BLaER1 (cell line): Measurements from ENCODE around the gene CASP8.

ENCODE experiments used
- H3K27ac ChIP-seq: shearing (Covaris generic); formaldehyde crosslinking; 2 replicates; pipeline ENCODE4 v1.8.1; 2022
- H3K27me3 ChIP-seq: shearing (Covaris generic); formaldehyde crosslinking; 2 replicates; pipeline ENCODE4 v1.8.1; 2022
- H3K36me3 ChIP-seq: shearing (Covaris generic); formaldehyde crosslinking; 2 replicates; pipeline ENCODE4 v1.8.1; 2022
- H3K4me1 ChIP-seq: shearing (Covaris generic); formaldehyde crosslinking; 2 replicates; pipeline ENCODE4 v1.8.1; 2022
- H3K4me2 ChIP-seq: shearing (Covaris generic); formaldehyde crosslinking; 2 replicates; pipeline ENCODE4 v1.8.1; 2022
- H3K4me3 ChIP-seq: shearing (Covaris generic); formaldehyde crosslinking; 2 replicates; pipeline ENCODE4 v1.8.1; 2022
- H3K9ac ChIP-seq: shearing (Covaris generic); formaldehyde crosslinking; 2 replicates; pipeline ENCODE4 v1.8.1; 2022
- H3K9me3 ChIP-seq: shearing (Covaris generic); formaldehyde crosslinking; 2 replicates; pipeline ENCODE4 v1.8.1; 2022
- H4K20me1 ChIP-seq: shearing (Covaris generic); formaldehyde crosslinking; 2 replicates; pipeline ENCODE4 v1.8.1; 2022
- Cebpa-rat ChIP-seq: shearing (Covaris generic); IDR thresholded peaks from 2 replicates; pipeline ENCODE4 v1.8.1; 2022

CASP8 gene

DNA sequence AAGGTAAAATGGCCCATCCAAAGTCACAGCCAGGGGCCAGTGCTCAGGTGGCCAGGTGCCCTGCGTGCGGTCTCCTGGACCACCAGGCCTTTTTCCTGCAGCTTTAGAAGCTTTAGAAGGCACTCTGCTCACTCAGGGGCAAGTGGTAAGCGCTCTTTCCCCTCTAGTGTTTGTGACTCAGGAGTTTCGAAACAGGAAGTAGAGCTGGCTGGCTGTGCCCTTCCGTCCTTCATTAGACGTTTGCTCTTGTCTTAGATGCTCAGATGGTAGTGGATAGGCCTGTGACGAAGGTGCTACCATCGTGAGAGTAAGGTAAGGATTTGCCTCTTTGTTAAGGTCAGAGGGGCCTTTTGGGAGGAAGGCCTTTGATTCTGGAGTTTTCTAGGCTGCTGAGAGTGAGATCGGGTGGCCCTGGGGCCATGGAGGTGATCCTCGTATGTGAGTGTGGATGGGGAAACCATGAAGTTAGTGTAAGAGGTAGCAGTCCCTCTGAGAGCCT, at the start of gene CASP8:
TSS of gene CASP8 (plus strand) at position 235 of the 499 bp plus-strand sequence. CDS start 5,951 bp downstream, outside the sequence.
- Histone ChIP-seq H3K4me3 (peak within 1 kb of the TSS; percentile 66), H3K9ac (peak within 1 kb of the TSS; percentile 86), H3K27ac (peak within 1 kb of the TSS; percentile 96), H3K9me3 (no peaks in the 10 kb centered on the region), H3K4me1 (peaks cover 97% of the 10 kb centered on the region), H4K20me1 (peaks cover 19% of the 10 kb centered on the region), H3K36me3 (peaks cover 5% of the 10 kb centered on the region), H3K4me2 (peak within 1 kb of the TSS; percentile 95), H3K27me3 (no peaks in the 10 kb centered on the region)
- peak; percentile 55; the same call in 1 of the 2 replicates for TF ChIP-seq Cebpa-rat

DNA sequence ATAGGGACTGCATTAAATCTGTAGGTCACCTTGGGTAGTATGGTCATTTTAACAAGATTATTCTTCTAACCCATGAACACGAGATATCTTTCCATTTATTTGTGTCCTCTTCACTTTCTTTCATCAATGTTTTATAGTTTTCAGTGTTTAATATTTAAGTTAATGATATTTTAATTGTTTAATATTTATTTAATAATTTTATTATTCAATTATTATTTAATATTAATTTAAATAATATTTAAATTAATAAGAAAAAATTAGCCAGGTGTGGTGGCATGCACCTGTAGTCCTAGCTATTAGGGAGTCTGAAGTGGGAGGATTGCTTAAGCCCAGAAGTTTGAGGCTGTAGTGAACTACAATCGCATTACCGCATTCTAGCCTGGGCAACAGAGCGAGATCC, 44.4 kb upstream of the CASP8 start:
- TF ChIP-seq Cebpa-rat = no peak
- Histone ChIP-seq H3K36me3 (peaks cover 33% of the 10 kb centered on the region), H3K9me3 (no peaks in the 10 kb centered on the region), H3K4me2 (no peak overlapping the region), H4K20me1 (no peaks in the 10 kb centered on the region), H3K27ac (no peak overlapping the region), H3K4me1 (peaks cover 19% of the 10 kb centered on the region), H3K4me3 (no peak overlapping the region), H3K9ac (no peak overlapping the region), H3K27me3 (no peaks in the 10 kb centered on the region)

DNA sequence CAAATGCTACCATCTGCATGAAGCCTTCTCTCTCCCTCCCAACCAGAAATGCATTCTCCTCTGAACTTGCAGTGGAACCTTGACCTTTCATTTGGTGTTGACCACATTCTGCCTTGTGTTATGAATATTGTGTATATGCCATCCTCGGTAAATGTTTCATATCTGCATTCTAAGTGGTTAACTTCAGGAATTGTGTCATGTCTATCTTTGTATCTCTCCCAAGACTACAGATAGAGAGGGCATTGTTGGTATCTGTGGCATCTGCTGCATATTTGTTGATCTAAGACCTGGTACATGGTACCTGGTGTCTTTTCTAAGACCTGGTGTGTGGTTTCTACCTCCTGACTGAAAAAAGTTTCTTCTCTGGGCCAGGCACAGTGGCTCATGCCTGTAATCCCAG, 43.4 kb upstream of the CASP8 start:
- no peak overlapping the region for H3K4me3 ChIP-seq
- TF ChIP-seq Cebpa-rat = no peak
- no peaks in the 10 kb centered on the region for H4K20me1 ChIP-seq
- no peak overlapping the region for H3K9ac ChIP-seq
- peaks cover 19% of the 10 kb centered on the region for H3K4me1 ChIP-seq
- H3K27me3 ChIP-seq = no peaks in the 10 kb centered on the region
- H3K36me3 ChIP-seq = peaks cover 33% of the 10 kb centered on the region
- H3K27ac ChIP-seq = no peak overlapping the region
- no peak overlapping the region for H3K4me2 ChIP-seq
- no peaks in the 10 kb centered on the region for H3K9me3 ChIP-seq

DNA sequence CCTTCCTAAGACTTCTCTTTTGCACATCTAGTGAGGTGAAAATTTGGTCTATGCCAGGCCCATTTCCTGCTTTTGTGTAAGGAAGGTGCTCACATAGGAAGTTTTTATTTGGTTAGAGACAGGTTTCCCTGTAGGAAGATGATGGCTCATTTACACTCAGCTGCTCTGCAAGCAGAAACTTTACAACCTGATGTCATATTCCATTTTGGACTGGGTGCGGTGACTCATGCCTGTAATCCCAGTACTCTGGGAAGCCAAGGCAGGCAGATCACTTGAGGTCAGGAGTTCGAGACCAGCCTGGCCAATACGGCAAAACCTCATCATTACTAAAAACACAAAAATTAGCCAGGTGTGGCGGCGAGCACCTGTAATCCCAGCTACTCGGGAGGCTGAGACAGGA, 41.6 kb upstream of the CASP8 start:
- Histone ChIP-seq H4K20me1 (no peaks in the 10 kb centered on the region), H3K9me3 (no peaks in the 10 kb centered on the region), H3K4me1 (peaks cover 13% of the 10 kb centered on the region), H3K4me3 (no peak overlapping the region), H3K27ac (no peak overlapping the region), H3K36me3 (peaks cover 33% of the 10 kb centered on the region), H3K27me3 (no peaks in the 10 kb centered on the region), H3K9ac (no peak overlapping the region), H3K4me2 (no peak overlapping the region)
- no peak for TF ChIP-seq Cebpa-rat

DNA sequence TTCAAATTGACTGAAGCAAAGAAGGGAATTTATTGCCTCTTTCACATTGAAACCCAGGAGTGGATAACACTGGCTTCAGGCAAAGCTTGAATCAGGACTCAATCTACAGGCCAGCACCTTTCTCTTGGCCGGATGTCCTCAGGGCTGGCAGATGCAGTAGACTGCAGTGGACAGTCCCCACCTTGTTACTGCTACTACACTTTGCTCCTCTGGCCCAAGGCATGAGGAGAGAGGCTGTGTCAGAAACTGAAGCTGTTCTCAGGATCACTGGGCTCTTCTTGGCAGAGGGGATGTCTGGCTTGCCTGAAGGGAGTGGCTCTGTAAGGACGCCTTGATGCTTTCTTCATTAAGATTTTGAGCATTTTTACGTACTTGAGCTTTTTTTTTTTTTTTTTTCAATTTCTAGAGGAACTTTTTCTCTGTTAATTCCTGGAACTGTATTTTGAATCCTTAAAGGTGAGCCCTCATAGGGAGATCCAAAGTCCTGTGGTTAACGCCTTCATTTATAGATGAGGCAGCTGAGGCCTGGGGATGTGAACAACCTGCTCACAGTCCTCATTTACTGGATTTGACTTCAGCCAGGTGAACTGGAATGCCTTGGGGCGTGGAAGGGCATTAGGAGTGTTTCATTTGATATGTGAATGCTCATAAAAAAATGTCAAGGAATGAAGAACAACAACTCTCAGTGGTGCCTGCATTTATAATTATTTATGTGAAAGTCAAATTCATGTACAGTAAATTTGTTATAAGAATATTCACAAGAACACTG, 40.8 kb upstream of the CASP8 start:
- Histone ChIP-seq H3K27me3 (no peaks in the 10 kb centered on the region), H3K4me1 (peaks cover 13% of the 10 kb centered on the region), H3K4me3 (no peak overlapping the region), H4K20me1 (no peaks in the 10 kb centered on the region), H3K27ac (no peak overlapping the region), H3K4me2 (no peak overlapping the region), H3K36me3 (peaks cover 33% of the 10 kb centered on the region), H3K9ac (peak overlapping the region; percentile 22; the same call in 1 of the 2 replicates), H3K9me3 (no peaks in the 10 kb centered on the region)
- TF ChIP-seq Cebpa-rat = no peak

DNA sequence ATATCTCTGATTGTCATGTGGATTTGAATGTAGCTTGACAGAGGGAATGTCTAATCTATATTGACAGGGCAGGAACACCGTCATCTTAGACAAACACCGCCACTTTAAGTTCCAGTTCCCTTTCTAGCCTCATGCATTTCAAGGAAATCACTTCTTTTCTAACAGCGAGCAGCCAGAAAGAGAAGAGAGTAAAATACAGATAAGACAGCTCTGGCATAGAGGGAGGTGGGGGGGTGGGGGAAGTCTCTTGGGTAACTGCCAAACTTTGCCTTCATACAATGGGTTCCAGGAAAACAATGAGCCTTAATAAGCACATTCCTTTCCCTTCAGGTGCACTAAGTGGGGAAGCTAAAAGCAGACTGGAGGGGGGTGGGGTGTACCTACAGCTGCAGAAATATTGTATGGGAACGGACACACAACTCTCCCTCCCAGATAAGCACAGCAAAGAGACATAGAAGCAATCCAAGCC, 40.2 kb upstream of the CASP8 start:
- no peak overlapping the region for H3K27ac ChIP-seq
- H3K4me2 ChIP-seq = 0 out of 2 replicates have a peak overlapping the region, but pooled peaks have one; percentile 5
- H3K4me3 ChIP-seq = no peak overlapping the region

DNA sequence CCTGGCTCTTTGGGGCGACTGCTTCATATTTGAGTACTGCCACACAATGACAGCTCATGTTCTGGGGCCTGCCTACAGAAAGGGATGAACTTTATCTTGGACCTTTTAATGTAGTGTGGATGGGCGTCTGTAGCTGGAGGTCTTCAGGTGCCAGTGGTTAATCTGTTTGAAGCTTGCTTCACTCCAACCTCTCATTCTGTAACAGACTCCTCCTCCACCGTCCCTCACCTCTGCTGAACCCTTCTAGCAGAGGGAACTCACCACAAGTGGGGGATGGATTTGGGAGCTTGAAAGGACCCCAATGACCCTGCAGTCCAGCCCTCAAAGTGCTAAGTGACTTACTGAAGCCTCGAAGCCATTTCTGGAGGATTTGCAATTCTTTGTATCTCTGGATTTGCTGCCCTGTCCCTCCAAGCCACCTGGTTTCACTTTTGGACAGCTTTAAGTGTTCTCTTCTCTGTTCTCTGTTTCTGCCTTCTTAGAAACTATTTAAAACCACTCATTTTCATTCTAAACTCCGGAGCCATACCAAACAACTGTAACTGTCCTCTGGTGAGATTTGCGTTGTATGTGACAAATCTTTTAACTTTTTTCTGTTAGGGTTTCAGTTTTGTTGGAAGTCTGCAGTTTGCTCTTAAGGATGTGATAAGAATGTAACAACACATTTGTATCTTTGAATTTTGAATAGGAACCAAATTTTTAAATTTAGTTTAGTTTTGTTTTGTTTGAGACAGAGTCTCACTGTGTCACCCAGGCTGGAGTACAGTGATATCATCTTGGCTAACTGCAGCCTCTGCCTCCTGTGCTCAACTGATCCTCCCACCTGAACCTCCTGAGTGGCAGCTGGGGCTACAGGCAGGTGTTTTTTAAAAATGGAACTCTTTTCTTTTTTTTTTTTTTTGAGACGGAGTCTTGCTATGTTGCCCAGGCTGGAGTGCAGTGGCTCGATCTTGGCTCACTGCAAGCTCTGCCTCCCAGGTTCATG, 37.0 kb upstream of the CASP8 start:
- Histone ChIP-seq H3K4me2 (no peak overlapping the region), H3K4me1 (peaks cover 13% of the 10 kb centered on the region), H3K36me3 (peaks cover 11% of the 10 kb centered on the region), H4K20me1 (no peaks in the 10 kb centered on the region), H3K27me3 (no peaks in the 10 kb centered on the region), H3K9ac (no peak overlapping the region), H3K9me3 (no peaks in the 10 kb centered on the region), H3K27ac (no peak overlapping the region), H3K4me3 (no peak overlapping the region)
- no peak for TF ChIP-seq Cebpa-rat

More for the DNA sequence above, 40.2 kb upstream of the CASP8 start:
- no peaks in the 10 kb centered on the region for H3K27me3 ChIP-seq
- peaks cover 33% of the 10 kb centered on the region for H3K36me3 ChIP-seq
- peaks cover 13% of the 10 kb centered on the region for H3K4me1 ChIP-seq
- H4K20me1 ChIP-seq = no peaks in the 10 kb centered on the region
- no peaks in the 10 kb centered on the region for H3K9me3 ChIP-seq
- H3K9ac ChIP-seq = peak overlapping the region; percentile 22; the same call in 1 of the 2 replicates
- no peak for TF ChIP-seq Cebpa-rat

DNA sequence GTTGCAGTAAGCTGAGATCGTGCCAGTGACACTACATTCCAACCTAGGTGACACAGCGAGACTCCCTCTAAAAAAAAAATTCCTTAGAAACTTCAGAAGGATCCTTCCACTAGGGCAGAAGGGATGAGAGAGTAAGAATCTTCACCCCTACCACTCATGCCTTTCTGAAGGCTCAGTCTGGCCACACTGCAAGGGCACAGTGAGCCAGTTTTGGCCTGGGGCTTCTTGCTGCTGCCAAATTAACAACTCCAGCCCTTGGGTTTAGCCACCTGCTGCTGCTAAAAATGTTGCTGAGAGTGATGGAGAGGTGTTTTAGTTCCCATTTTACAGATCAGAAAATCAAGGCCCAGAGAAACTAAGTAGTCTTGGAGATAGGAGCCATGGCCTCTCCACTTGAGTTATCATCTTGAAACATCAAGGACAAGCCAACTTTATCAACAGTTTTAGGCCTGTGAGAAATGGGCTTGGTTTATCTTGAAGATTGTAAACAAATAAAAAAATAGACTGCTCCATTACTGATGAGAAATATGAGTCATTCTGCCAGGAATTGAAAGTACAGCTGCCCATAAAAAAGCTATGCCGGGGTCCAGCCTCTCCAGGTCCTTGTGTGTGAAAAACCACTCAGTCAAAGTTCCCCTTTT, 31.9 kb upstream of the CASP8 start:
- Histone ChIP-seq H3K36me3 (no peaks in the 10 kb centered on the region), H3K4me1 (peaks cover 15% of the 10 kb centered on the region), H3K9me3 (no peaks in the 10 kb centered on the region), H3K4me3 (no peak overlapping the region), H3K27ac (no peak overlapping the region), H3K9ac (no peak overlapping the region), H3K27me3 (no peaks in the 10 kb centered on the region), H3K4me2 (0 out of 2 replicates have a peak overlapping the region, but pooled peaks have one; percentile 8), H4K20me1 (no peaks in the 10 kb centered on the region)
- no peak for TF ChIP-seq Cebpa-rat

DNA sequence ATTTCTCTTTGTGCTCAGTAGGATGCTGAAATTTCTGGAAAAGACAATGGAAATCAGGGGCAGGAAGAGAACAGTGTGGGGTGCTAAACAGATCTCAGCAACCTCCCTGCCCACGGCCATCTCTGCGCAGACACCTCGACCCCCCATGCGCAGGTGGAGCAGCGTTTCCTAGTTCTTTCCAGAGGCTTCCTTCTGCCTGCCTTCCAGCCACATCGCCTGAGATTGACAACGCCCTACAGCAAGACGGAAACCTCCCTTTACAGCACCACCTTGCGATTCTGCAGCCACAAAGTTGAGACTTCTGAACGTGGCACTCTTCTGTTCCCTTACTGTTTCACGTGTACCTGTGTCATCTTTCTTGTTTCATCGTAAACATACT, 31.4 kb upstream of the CASP8 start:
- Histone ChIP-seq H3K4me1 (peaks cover 15% of the 10 kb centered on the region), H3K27me3 (no peaks in the 10 kb centered on the region), H3K9me3 (no peaks in the 10 kb centered on the region), H3K4me3 (no peak overlapping the region), H4K20me1 (no peaks in the 10 kb centered on the region), H3K4me2 (0 out of 2 replicates have a peak overlapping the region, but pooled peaks have one; percentile 8), H3K27ac (no peak overlapping the region), H3K36me3 (no peaks in the 10 kb centered on the region), H3K9ac (no peak overlapping the region)
- TF ChIP-seq Cebpa-rat = no peak
